ENCODE measurements around the gene PDSS2. TPM values are rescaled to one million over a fixed set of nuclear protein-coding genes. Genes with fewer than 3 reads are reported as not detected.

Gene PDSS2
- polyA plus RNA-seq, 3 donors: 10.1 to 13.9 (median 13.3) TPM

DNA sequence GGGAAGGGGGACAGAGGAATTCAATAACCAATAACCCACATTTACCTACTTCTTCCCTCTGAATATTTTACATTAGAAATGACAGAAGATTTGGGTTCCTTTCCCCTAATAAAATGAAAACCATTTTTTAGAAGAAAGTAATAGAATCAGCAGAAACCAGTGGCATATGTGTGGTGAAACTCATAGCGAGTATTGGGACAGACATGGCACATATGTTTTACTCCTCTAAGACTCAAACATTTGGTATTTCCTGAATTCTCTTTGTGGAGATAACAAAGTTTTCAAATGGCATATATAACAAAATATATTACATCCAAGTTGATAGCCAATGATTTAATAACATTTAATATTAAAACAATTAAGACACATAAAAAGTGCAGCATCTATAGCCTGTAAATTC, 331.2 kb downstream of the PDSS2 start:
- H3K9ac ChIP-seq (ENCODE audit: insufficient read depth, low read length, poor library complexity, severe bottlenecking): no peak overlapping the region
- no peak for DNase-seq
- no peaks in the 10 kb centered on the region for H3K36me3 Mint-ChIP-seq
- no peak overlapping the region for H3K4me2 ChIP-seq (replicated peaks; ENCODE audit: extremely low read depth, low read length, poor library complexity, severe bottlenecking)
- H3K79me2 ChIP-seq (ENCODE audit: insufficient read depth, low read length): no peaks in the 10 kb centered on the region
- no peak overlapping the region for H3K4me3 ChIP-seq (replicated peaks in 1 of 3; ENCODE audit: low read depth in 2 of 3, low read length in 3 of 3)
- H3K4me1 Mint-ChIP-seq: no peaks in the 10 kb centered on the region
- H3K9me3 ChIP-seq (replicated peaks in 1 of 2; ENCODE audit: control insufficient read depth in 1 of 2, insufficient read depth in 1 of 2, low read length in 2 of 2): no peaks in the 10 kb centered on the region
- H4K20me1 ChIP-seq (ENCODE audit: insufficient read depth, low read length): no peaks in the 10 kb centered on the region
- no peaks in the 10 kb centered on the region for H3K4me1 ChIP-seq (ENCODE audit: control insufficient read depth in 1 of 2, insufficient read depth in 2 of 2, low read length in 2 of 2)
- intact Hi-C loops (cut with micrococcal nuclease): no loop called here
- H3K36me3 ChIP-seq (replicated peaks in 1 of 2; ENCODE audit: control insufficient read depth in 1 of 2, insufficient read depth in 2 of 2, low read length in 2 of 2): no peaks in the 10 kb centered on the region
- no peak overlapping the region for H3K27ac Mint-ChIP-seq
- H3K27me3 Mint-ChIP-seq (ENCODE audit: low read depth in 3 of 3): peaks cover 2 to 7% (median 6%) of the 10 kb centered on the region in 3 donors
- WGBS (ENCODE audit: insufficient coverage): no CpG with 5 or more reads among the region's 1 CpG
- TF ChIP-seq, protein P1, sequence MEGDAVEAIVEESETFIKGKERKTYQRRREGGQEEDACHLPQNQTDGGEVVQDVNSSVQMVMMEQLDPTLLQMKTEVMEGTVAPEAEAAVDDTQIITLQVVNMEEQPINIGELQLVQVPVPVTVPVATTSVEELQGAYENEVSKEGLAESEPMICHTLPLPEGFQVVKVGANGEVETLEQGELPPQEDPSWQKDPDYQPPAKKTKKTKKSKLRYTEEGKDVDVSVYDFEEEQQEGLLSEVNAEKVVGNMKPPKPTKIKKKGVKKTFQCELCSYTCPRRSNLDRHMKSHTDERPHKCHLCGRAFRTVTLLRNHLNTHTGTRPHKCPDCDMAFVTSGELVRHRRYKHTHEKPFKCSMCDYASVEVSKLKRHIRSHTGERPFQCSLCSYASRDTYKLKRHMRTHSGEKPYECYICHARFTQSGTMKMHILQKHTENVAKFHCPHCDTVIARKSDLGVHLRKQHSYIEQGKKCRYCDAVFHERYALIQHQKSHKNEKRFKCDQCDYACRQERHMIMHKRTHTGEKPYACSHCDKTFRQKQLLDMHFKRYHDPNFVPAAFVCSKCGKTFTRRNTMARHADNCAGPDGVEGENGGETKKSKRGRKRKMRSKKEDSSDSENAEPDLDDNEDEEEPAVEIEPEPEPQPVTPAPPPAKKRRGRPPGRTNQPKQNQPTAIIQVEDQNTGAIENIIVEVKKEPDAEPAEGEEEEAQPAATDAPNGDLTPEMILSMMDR (IDR thresholded peaks at IDR 0.05): no peak
- no peaks in the 10 kb centered on the region for H3K9me3 Mint-ChIP-seq
- H2AFZ ChIP-seq (ENCODE audit: insufficient read depth, low read depth, low read length, poor library complexity, severe bottlenecking): no peak overlapping the region
- H3K27me3 ChIP-seq (ENCODE audit: control insufficient read depth in 2 of 2, insufficient read depth in 2 of 2, low read length in 2 of 2): no peaks in the 10 kb centered on the region
- no peak overlapping the region for H3K27ac ChIP-seq (ENCODE audit: low read depth in 1 of 2, low read length in 2 of 2)
- no peak overlapping the region for H3K4me3 Mint-ChIP-seq

DNA sequence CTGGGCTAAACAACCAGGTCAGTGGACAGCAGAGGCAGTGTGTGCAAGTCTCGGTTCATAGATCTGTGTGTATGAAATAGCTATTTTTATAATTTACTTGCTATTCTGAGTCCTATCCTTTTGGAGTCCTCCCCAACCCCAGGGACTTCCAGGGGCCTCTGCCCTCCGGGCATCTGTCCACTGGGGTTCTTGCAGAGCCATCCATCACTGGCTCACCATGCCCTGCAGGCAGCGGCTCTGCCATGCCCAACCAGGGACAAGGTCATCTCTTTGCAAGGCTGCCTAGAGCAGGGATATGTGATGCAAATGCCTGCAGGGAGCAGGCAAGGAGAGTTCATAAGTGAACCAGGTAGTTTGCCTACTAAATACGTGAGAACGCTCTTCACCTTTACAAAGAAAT, 333.6 kb downstream of the PDSS2 start:
- no peaks in the 10 kb centered on the region for H3K27me3 ChIP-seq (ENCODE audit: control insufficient read depth in 2 of 2, insufficient read depth in 2 of 2, low read length in 2 of 2)
- H3K4me3 Mint-ChIP-seq: no peak overlapping the region

More for the DNA sequence above, 333.6 kb downstream of the PDSS2 start:
- Histone ChIP-seq H4K20me1 (ENCODE audit: insufficient read depth, low read length) (no peaks in the 10 kb centered on the region), H3K9ac (ENCODE audit: insufficient read depth, low read length, poor library complexity, severe bottlenecking) (no peak overlapping the region), H3K36me3 (replicated peaks in 1 of 2; ENCODE audit: control insufficient read depth in 1 of 2, insufficient read depth in 2 of 2, low read length in 2 of 2) (no peaks in the 10 kb centered on the region), H3K4me2 (replicated peaks; ENCODE audit: extremely low read depth, low read length, poor library complexity, severe bottlenecking) (no peak overlapping the region), H3K27ac (ENCODE audit: low read depth in 1 of 2, low read length in 2 of 2) (no peak overlapping the region), H2AFZ (ENCODE audit: insufficient read depth, low read depth, low read length, poor library complexity, severe bottlenecking) (no peak overlapping the region), H3K9me3 (replicated peaks in 1 of 2; ENCODE audit: control insufficient read depth in 1 of 2, insufficient read depth in 1 of 2, low read length in 2 of 2) (no peaks in the 10 kb centered on the region), H3K4me3 (replicated peaks in 1 of 3; ENCODE audit: low read depth in 2 of 3, low read length in 3 of 3) (no peak overlapping the region), H3K4me1 (ENCODE audit: control insufficient read depth in 1 of 2, insufficient read depth in 2 of 2, low read length in 2 of 2) (no peaks in the 10 kb centered on the region), H3K79me2 (ENCODE audit: insufficient read depth, low read length) (no peaks in the 10 kb centered on the region)
- Mint-ChIP-seq H3K9me3 (no peaks in the 10 kb centered on the region), H3K4me1 (peaks cover 3% of the 10 kb centered on the region), H3K36me3 (no peaks in the 10 kb centered on the region), H3K27me3 (ENCODE audit: low read depth in 3 of 3) (peaks cover 2 to 7% (median 3%) of the 10 kb centered on the region in 3 donors), H3K27ac (no peak overlapping the region)
- whole genome bisulfite sequencing (ENCODE audit: insufficient coverage): 100% methylated on average over 2 of the region's 5 CpGs
- TF ChIP-seq, protein P1 (IDR thresholded peaks at IDR 0.05): no peak
- DNase-seq: no peak
- intact Hi-C loops (cut with micrococcal nuclease): no loop called here
